Kidney (tissue), 14 donors: ENCODE data around the gene LRFN5. TPM values are rescaled to one million over a fixed set of nuclear protein-coding genes. Genes with fewer than 3 reads are reported as not detected.
A peak's percentile ranks its signal among the peaks of the same experiment; 100 is the strongest.

Experiments used
- DNase-seq, 5 donors: peaks; one replicate each; pipeline ENCODE4 v3.0.0-alpha.2; 2013 to 2020
- FAIRE-seq: peaks from 2 replicates; lab custom pipeline; 2012; peaks lifted over from hg19 to GRCh38; lab: Jason Lieb, UNC
- H3K27ac ChIP-seq, 2 donors: one replicate each; pipeline ENCODE4 v1.7.0; 2013; ENCODE audit warnings: low read depth in 2 of 2, low read length in 2 of 2, inconsistent platforms in 1 of 2
- H3K27me3 ChIP-seq: one replicate; pipeline ENCODE4 v1.7.1; 2013; ENCODE audit warnings: low read length, inconsistent platforms; ENCODE audit not compliant: control insufficient read depth, insufficient read depth
- H3K36me3 ChIP-seq, 3 donors: one replicate each; pipeline versions ENCODE4 v1.7.0 to v1.7.1; 2013; ENCODE audit warnings: low read length in 3 of 3, control low read depth in 1 of 3, inconsistent platforms in 1 of 3; ENCODE audit not compliant: insufficient read depth in 3 of 3, control insufficient read depth in 2 of 3
- H3K4me1 ChIP-seq, 3 donors: one replicate each; pipeline versions ENCODE4 v1.7.0 to v1.7.1; 2013; ENCODE audit warnings: low read length in 3 of 3, inconsistent platforms in 1 of 3, low read depth in 1 of 3; ENCODE audit not compliant: control insufficient read depth in 2 of 3, insufficient read depth in 2 of 3
- H3K4me3 ChIP-seq, 3 donors: one replicate each; pipeline versions ENCODE4 v1.7.0 to v1.8.1; 2013; ENCODE audit warnings: low read length in 3 of 3, control low read depth in 1 of 3, inconsistent platforms in 1 of 3
- H3K9ac ChIP-seq, 3 donors: one replicate each; pipeline versions ENCODE4 v1.7.0 to v1.7.1; 2013; ENCODE audit warnings: low read length in 3 of 3, control low read depth in 1 of 3, inconsistent platforms in 1 of 3
- H3K9me3 ChIP-seq, 3 donors: one replicate each; pipeline versions ENCODE4 v1.7.0 to v1.7.1; 2013; ENCODE audit warnings: low read length in 3 of 3, control low read depth in 1 of 3, inconsistent platforms in 1 of 3; ENCODE audit not compliant: control insufficient read depth in 2 of 3, insufficient read depth in 1 of 3
- CTCF ChIP-seq: IDR thresholded peaks from 3 replicates; pipeline ENCODE4 v1.5.1; 2012; ENCODE audit warnings: mild to moderate bottlenecking, moderate library complexity, borderline replicate concordance; ENCODE audit not compliant: insufficient read depth; ENCODE audit errors: extremely low read depth
- intact Hi-C: fragments of 100-400 bp; cut with DNase I; formaldehyde crosslinking; loops from one replicate; pipeline ENCODE4 v1.11.1; 2022
- polyA plus RNA-seq: library from polyadenylated mRNA; stranded (reverse); fragments of 350-450 nt; fragmentation: Illumina TruSeq; extraction: RNeasy Lipid Tissue Mini Kit (QIAGEN cat#74804); gene quantifications from one replicate; pipeline ENCODE4 v1.2.3, GENCODE V29; 2014; ENCODE audit warnings: low read depth, low replicate concordance; ENCODE audit not compliant: insufficient read depth
- total RNA-seq: library from RNA; stranded (reverse); fragmentation: NEBNext Ultra II Directional; extraction: Animal tissue kit (Norgen Biotek cat#: 25700); gene quantifications from one replicate; pipeline ENCODE4 v1.2.1, GENCODE V29; 2021
- donor health status: control.
- donor health status: control.
- donor health status: control.
- donor health status: control.
- donor health status: control.
- donor health status: DM: yes; HTN: yes; CAD: no.
- donor health status: Normal renal cell carcinoma (clear cell type).

Gene LRFN5
- total and polyA plus RNA-seq, 2 donors from 2014 or later = 1.5 to 2.4 TPM

DNA sequence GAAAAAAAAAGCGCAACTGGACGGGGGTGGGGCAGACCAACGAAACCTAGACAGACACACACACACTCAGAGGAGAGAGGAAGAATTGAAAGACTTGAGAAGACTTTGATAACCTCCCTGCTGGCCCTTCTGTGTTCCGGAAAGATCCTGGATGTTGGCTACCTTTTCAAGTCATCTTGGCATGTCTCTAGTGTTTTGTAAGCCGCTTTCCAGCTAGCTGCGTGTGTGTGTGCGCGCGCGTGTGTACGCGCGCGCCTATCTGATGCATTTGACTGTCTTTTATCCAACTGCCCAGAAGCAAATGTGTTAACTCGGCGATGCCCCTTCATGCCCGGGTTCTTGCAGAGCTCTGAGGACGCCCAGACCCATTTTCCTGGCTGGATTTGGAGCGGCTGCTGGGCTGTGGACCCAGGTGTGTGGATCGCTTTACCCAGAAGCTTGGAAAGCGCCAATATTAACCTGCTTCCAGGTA is 664 bp downstream of the LRFN5 start:
- no peaks in the 10 kb centered on the region for H3K9me3 ChIP-seq
- DNase-seq (peak; percentile 36 to 68 (median 59)), FAIRE-seq (no peak)
- H3K27ac ChIP-seq = no peak overlapping the region
- H3K9ac ChIP-seq = peak overlapping the region in 1 of 3 donors; percentile 82
- H3K36me3 ChIP-seq = no peaks in the 10 kb centered on the region
- H3K27me3 ChIP-seq = no peaks in the 10 kb centered on the region
- TF ChIP-seq CTCF = no peak
- peaks cover 0 to 10% (median 3%) of the 10 kb centered on the region in 3 donors for H3K4me1 ChIP-seq
- intact Hi-C loops = no loop called here
- H3K4me3 ChIP-seq = peak overlapping the region; percentile 53 to 90 (median 58)

- DNase-seq (peak; percentile 46 to 64 (median 61)), FAIRE-seq (no peak)
- H3K9me3 ChIP-seq = no peaks in the 10 kb centered on the region
- H3K9ac ChIP-seq = peak overlapping the region in 1 of 3 donors; percentile 82
- peak overlapping the region; percentile 53 to 90 (median 58) for H3K4me3 ChIP-seq
- TF ChIP-seq CTCF = no peak
- H3K4me1 ChIP-seq = peaks cover 0 to 10% (median 0%) of the 10 kb centered on the region in 3 donors
- intact Hi-C loops = no loop called here
- H3K36me3 ChIP-seq = no peaks in the 10 kb centered on the region
- no peaks in the 10 kb centered on the region for H3K27me3 ChIP-seq
- no peak overlapping the region for H3K27ac ChIP-seq
Observed at GRCh38 chr14:41607966-41608663, 1.4 kb downstream of the LRFN5 start.

- Histone ChIP-seq H3K36me3 (no peaks in the 10 kb centered on the region), H3K4me3 (peak overlapping the region in 2 of 3 donors; percentile 53 to 90), H3K9me3 (no peaks in the 10 kb centered on the region), H3K27ac (no peak overlapping the region), H3K27me3 (no peaks in the 10 kb centered on the region), H3K9ac (peak overlapping the region in 1 of 3 donors; percentile 82), H3K4me1 (peaks cover 0 to 10% (median 0%) of the 10 kb centered on the region in 3 donors)
- TF ChIP-seq CTCF = no peak
- FAIRE-seq = no peak
- intact Hi-C loops = no loop called here
- peak in 2 of 5 donors; percentile 34 to 46 for DNase-seq
Observed at GRCh38 chr14:41608681-41609390, 2.2 kb downstream of the LRFN5 start.
